Right lobe of liver (tissue), 6 donors: ENCODE data around the gene TBC1D7. TPM values are rescaled to one million over a fixed set of nuclear protein-coding genes. Genes with fewer than 3 reads are reported as not detected.

Source experiments
- ATAC-seq, 4 donors: fragments of 200-7000 bp; cut with Tn5 transposase; one replicate each; pipeline ENCODE4 v1.9.1; 2020; ENCODE audit warnings: mild to moderate bottlenecking in 4 of 4, moderate library complexity in 4 of 4
- DNase-seq, 3 donors: peaks; one replicate each; pipeline ENCODE4 v3.0.0-alpha.2; 2020
- H3K27ac ChIP-seq, 3 donors: fragments of 200-600 bp; one replicate each; pipeline ENCODE4 v1.8.0; 2022
- H3K27me3 ChIP-seq, 2 donors: fragments of 200-600 bp; one replicate each; pipeline ENCODE4 v1.8.0; 2022
- H3K36me3 ChIP-seq, 4 donors: fragments of 200-600 bp; sonication (generic) in 1 of 4; one replicate each; pipeline versions ENCODE4 v1.5.1 to v1.8.0; 2017 to 2022; ENCODE audit warnings: control low read depth in 1 of 4
- H3K4me1 ChIP-seq, 4 donors: fragments of 200-600 bp; sonication (generic) in 1 of 4; one replicate each; pipeline versions ENCODE4 v1.5.1 to v1.8.0; 2017 to 2022; ENCODE audit warnings: control low read depth in 1 of 4
- H3K4me3 ChIP-seq, 3 donors: fragments of 200-600 bp; one replicate each; pipeline ENCODE4 v1.8.0; 2022
- H3K9me3 ChIP-seq, 4 donors: fragments of 200-600 bp; sonication (generic) in 1 of 4; one replicate each; pipeline versions ENCODE4 v1.5.1 to v1.8.0; 2017 to 2022; ENCODE audit warnings: control low read depth in 1 of 4
- CTCF ChIP-seq, 4 donors: fragments of 200-600 bp in 3 of 4; fragments of 450-650 bp in 1 of 4; IDR thresholded peaks; one replicate each; pipeline versions ENCODE4 v1.5.1 to v1.8.0; 2016 to 2022; ENCODE audit warnings: antibody characterized with exemption in 4 of 4, mild to moderate bottlenecking in 2 of 4
- POLR2A ChIP-seq: fragments of 450-650 bp; IDR thresholded peaks from one replicate; pipeline ENCODE4 v1.6.1; 2017; ENCODE audit warnings: antibody characterized with exemption, mild to moderate bottlenecking
- WGBS: methylation state at CpG from one replicate; pipeline ENCODE4 v1.1.6; 2018; ENCODE audit warnings: low coverage, low lambda C conversion rate; ENCODE audit not compliant: insufficient coverage; ENCODE audit errors: missing lambda C conversion rate; 5-methylcytosine and 5-hydroxymethylcytosine counted together
- intact Hi-C, 2 donors: fragments of 100-400 bp; cut with DNase I; formaldehyde crosslinking; loops; one replicate each; pipeline versions ENCODE4 v1.11.2 to v1.14.1; 2022
- total RNA-seq, 6 experiments: library from RNA; depleted of rRNA in 2 of 6; stranded (reverse); fragments of >200 nt in 2 of 6; fragmentation: NEBNext Ultra II Directional in 3 of 6; extraction: Animal tissue kit (Norgen Biotek cat#: 25700) in 3 of 6; gene quantifications; one replicate each; pipeline versions ENCODE4 v1.1.0 to v1.2.4, GENCODE V29; 2016 to 2023
- donor health status: DM: no; HTN: yes; CAD: no.
- donor health status: DM: no; HTN: no; CAD: no.
- donor health status: DM: no; HTN: no; CAD: no.
- donor health status: DM: no; HTN: yes; CAD: no.
- donor health status: DM: no; HTN: yes; CAD: no.

The TBC1D7 gene
- total RNA-seq, 6 experiments from 2014 or later = 7.8 to 16.0 (median 9.7) TPM

- H3K27ac ChIP-seq = peak overlapping the region; percentile 36 to 61 (median 58)
Measured at GRCh38 chr6:13302751-13303667, 25.3 kb downstream of the TBC1D7 start.

GRCh38 chr6:13302291-13302690 lies 26.0 kb downstream of the TBC1D7 start:
- peaks cover 0 to 6% (median 0%) of the 10 kb centered on the region in 4 donors for H3K4me1 ChIP-seq

More at GRCh38 chr6:13302751-13303667, 25.3 kb downstream of the TBC1D7 start:
- intact Hi-C loops = no loop called here
- TF ChIP-seq POLR2A (no peak), CTCF (IDR thresholded peaks at IDR 0.05) (no peak)
- no peaks in the 10 kb centered on the region for H3K27me3 ChIP-seq
- no peak overlapping the region for H3K4me3 ChIP-seq
- peak; percentile 61 to 71 (median 70) for DNase-seq
- 49% methylated on average over 14 of the region's 17 CpGs for WGBS
- H3K9me3 ChIP-seq = no peaks in the 10 kb centered on the region
- peak; percentile 64 to 76 (median 74) for ATAC-seq
- peaks cover 0 to 6% (median 0%) of the 10 kb centered on the region in 4 donors for H3K4me1 ChIP-seq
- peaks cover 0 to 42% (median 0%) of the 10 kb centered on the region in 4 donors for H3K36me3 ChIP-seq

GRCh38 chr6:13300643-13301590 lies 27.4 kb downstream of the TBC1D7 start:
- DNase-seq = no peak
- no peak overlapping the region for H3K27ac ChIP-seq
- no peaks in the 10 kb centered on the region for H3K27me3 ChIP-seq
- H3K4me1 ChIP-seq = peaks cover 0 to 6% (median 0%) of the 10 kb centered on the region in 4 donors
- peaks cover 0 to 23% (median 0%) of the 10 kb centered on the region in 4 donors for H3K36me3 ChIP-seq
- WGBS = 84% methylated on average over 7 of the region's 9 CpGs
- ATAC-seq = no peak
- intact Hi-C loops = no loop called here
- no peak for TF ChIP-seq CTCF (IDR thresholded peaks at IDR 0.05)
- no peak for TF ChIP-seq POLR2A
- no peak overlapping the region for H3K4me3 ChIP-seq
- no peaks in the 10 kb centered on the region for H3K9me3 ChIP-seq

More at GRCh38 chr6:13302291-13302690, 26.0 kb downstream of the TBC1D7 start:
- Histone ChIP-seq H3K4me3 (no peak overlapping the region), H3K27ac (peak overlapping the region in 2 of 3 donors; percentile 17 to 54), H3K36me3 (peaks cover 0 to 35% (median 0%) of the 10 kb centered on the region in 4 donors), H3K9me3 (no peaks in the 10 kb centered on the region), H3K27me3 (no peaks in the 10 kb centered on the region)
- intact Hi-C loops = no loop called here
- WGBS = 78% methylated on average over 6 of the region's 7 CpGs
- DNase-seq (no peak), ATAC-seq (no peak)
- TF ChIP-seq CTCF (IDR thresholded peaks at IDR 0.05) (no peak), POLR2A (no peak)

- Histone ChIP-seq H3K9me3 (no peaks in the 10 kb centered on the region), H3K27me3 (no peaks in the 10 kb centered on the region), H3K4me3 (no peak overlapping the region), H3K4me1 (peaks cover 0 to 6% (median 0%) of the 10 kb centered on the region in 4 donors), H3K36me3 (peaks cover 0 to 21% (median 0%) of the 10 kb centered on the region in 4 donors), H3K27ac (no peak overlapping the region)
- 88% methylated on average over 3 of the region's 6 CpGs for WGBS
- no peak for DNase-seq
- no peak for TF ChIP-seq POLR2A
- TF ChIP-seq CTCF (IDR thresholded peaks at IDR 0.05) = no peak
- no peak for ATAC-seq
- intact Hi-C loops = no loop called here
Measured at GRCh38 chr6:13299918-13300317, 28.4 kb downstream of the TBC1D7 start.
